Measurements from ENCODE around the gene TUBGCP3.
"Not testable (repeated sequence)": the region's sequence is repeated elsewhere in the genome, so short reads cannot be mapped to it uniquely, and the experiment has no call there.

Gene TUBGCP3

DNA sequence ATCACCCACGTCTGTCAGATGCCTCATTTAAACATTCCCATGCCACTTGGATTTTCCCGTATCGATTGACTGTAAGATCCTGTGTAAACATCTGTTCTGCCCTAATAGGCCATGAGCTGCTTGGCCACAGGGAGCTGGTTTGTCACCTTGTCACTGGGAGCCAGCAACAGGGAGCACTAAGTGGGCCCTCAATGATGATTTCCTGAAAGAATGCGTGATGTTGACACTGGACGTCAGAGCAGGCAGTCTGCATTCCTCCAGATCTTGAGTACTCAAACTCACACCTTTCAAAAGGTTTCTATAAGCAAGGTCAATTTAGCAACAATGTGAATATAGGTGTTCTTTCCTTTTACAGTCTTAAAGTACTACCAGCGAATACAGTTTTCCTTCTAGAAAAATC lies 78.8 kb downstream of the TUBGCP3 start:
- no peak for DNase-seq (ENCODE audit: low read depth, low spot score)
- no peak overlapping the region for H3K4me3 ChIP-seq (ENCODE audit: low read length)

- H3K4me3 ChIP-seq (ENCODE audit: low read length), result no peak overlapping the region
- DNase-seq (ENCODE audit: low read depth, low spot score), result no peak
These were observed 81.9 kb downstream of the TUBGCP3 start for GRCh38 chr13:112506046-112506445.

DNA sequence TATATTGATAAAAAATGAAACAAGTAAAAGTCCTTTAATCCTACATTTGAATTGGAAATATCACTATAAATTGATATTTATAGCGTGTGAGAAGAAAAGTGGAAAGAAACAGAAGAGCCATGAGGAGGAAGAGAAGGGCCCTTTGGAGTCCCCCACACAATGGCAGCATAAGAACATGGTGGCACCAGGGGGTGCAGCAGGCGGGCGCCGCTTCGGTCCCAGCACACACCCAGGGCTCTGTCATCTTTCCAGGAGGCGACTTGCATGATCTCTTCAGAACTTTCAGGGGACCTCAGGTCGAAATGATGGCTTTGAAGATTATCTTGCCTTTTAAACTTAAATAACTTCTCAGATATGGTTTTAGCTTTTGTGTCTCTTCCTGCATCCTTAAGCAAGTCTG lies 91.8 kb downstream of the TUBGCP3 start:
- DNase-seq (ENCODE audit: low read depth, low spot score), result no peak
- no peak overlapping the region for H3K4me3 ChIP-seq (ENCODE audit: low read length)

GRCh38 chr13:112495465-112495864 lies 92.5 kb downstream of the TUBGCP3 start:
- H3K4me3 ChIP-seq (ENCODE audit: low read length), result no peak overlapping the region
- DNase-seq (ENCODE audit: low read depth, low spot score), result no peak

DNA sequence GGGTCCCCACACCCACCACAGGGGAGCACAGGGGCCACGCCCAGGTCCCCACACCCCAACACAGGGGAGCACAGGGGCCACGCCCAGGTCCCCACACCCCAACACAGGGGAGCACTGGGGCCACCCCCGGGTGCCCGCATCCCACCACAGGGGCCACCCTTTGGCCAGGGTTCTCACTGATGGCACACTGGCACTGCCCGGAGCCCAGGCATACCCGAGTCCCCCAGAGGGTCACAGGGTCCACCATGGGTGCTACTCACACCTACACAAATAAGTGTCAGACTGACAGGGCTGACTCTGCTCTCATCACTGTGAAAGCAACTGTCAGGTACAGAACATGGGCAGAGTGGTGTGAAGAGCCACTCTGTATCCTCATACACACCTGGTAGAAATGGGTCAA lies 98.8 kb downstream of the TUBGCP3 start:
- DNase-seq (ENCODE audit: low read depth, low spot score), result no peak
- no peak overlapping the region for H3K4me3 ChIP-seq (ENCODE audit: low read length)

- H3K4me3 ChIP-seq (ENCODE audit: low read length); DNase-seq (ENCODE audit: low read depth, low spot score): not testable (repeated sequence)
These were observed 99.5 kb downstream of the TUBGCP3 start for GRCh38 chr13:112488343-112489050.

GRCh38 chr13:112487127-112487517 lies 100.8 kb downstream of the TUBGCP3 start:
- H3K4me3 ChIP-seq (ENCODE audit: low read length), result no peak overlapping the region
- no peak for DNase-seq (ENCODE audit: low read depth, low spot score)

GRCh38 chr13:112486386-112487126 lies 101.4 kb downstream of the TUBGCP3 start:
- no peak overlapping the region for H3K4me3 ChIP-seq (ENCODE audit: low read length)
- DNase-seq (ENCODE audit: low read depth, low spot score), result no peak

- not testable (repeated sequence) for H3K4me3 ChIP-seq (ENCODE audit: low read length); DNase-seq (ENCODE audit: low read depth, low spot score)
These were observed 102.1 kb downstream of the TUBGCP3 start for GRCh38 chr13:112485814-112486213.

DNA sequence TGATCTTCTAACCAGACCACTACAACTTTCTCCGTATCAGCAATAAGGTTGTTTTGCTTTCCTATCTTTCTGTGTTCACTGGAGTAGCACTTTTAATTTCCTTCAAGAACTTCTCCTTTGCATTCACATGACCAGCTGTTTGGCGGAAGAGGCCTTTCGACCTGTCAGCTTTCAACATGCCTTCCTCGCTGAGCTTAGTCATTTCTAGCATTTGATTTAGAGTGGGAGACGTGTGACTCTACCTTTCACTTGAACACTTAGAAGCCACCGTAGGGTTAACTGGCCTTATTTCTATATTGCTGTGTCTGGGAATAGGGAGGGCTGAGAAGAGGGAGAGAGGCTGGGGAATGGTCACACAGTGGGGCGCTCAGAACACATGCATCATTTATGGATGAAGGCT lies 104.7 kb downstream of the TUBGCP3 start:
- H3K4me3 ChIP-seq (ENCODE audit: low read length), result no peak overlapping the region
- no peak for DNase-seq (ENCODE audit: low read depth, low spot score)

- DNase-seq (ENCODE audit: low read depth, low spot score), result no peak
- no peak overlapping the region for H3K4me3 ChIP-seq (ENCODE audit: low read length)
These were observed 106.5 kb downstream of the TUBGCP3 start for GRCh38 chr13:112481458-112481857.

DNA sequence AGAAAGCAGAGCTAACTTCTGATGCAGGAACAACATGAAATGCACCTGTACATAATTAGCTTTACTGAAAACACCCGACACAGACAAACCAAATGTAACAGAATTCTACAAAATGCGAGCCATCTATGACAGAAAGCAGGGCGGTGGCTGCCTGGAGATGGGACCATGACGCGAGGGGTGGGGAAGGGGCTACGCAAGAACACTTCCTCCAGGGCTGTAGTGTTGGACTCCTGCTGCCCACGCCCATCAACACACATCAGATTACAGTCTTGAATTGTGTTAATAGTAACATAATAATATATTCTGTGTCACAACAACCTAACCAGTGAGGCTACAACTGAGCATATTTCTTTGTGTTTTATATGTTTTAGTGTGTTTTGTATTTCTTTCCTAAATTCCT lies 108.6 kb downstream of the TUBGCP3 start:
- no peak for DNase-seq (ENCODE audit: low read depth, low spot score)
- no peak overlapping the region for H3K4me3 ChIP-seq (ENCODE audit: low read length)

GRCh38 chr13:112477070-112477619 lies 110.8 kb downstream of the TUBGCP3 start:
- H3K4me3 ChIP-seq (ENCODE audit: low read length), result no peak overlapping the region
- DNase-seq (ENCODE audit: low read depth, low spot score), result no peak

GRCh38 chr13:112475889-112476288 lies 112.1 kb downstream of the TUBGCP3 start:
- DNase-seq (ENCODE audit: low read depth, low spot score), result no peak

DNA sequence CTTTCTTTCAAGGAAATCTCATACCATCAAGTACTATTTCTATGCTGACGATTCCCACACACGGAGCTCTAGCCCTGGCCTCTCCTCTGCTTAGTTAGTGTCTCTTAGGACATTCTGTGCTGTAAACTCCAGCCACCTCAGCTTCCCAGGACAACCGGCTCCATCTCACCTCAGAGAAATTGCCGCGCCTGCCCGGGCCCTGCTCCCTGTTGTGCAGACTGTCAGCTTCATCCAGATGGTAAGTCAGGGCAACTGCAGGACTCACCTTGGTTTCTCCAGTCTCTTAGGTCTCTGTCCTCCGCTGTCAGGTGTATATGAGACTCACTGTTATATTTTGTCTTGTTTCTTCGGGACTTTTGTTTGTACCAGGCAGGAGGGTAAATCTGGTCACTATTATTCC lies 113.1 kb downstream of the TUBGCP3 start:
- no peak overlapping the region for H3K4me3 ChIP-seq (ENCODE audit: low read length)
- no peak for DNase-seq (ENCODE audit: low read depth, low spot score)

More at GRCh38 chr13:112475889-112476288, 112.1 kb downstream of the TUBGCP3 start:
- no peak overlapping the region for H3K4me3 ChIP-seq (ENCODE audit: low read length)

DNA sequence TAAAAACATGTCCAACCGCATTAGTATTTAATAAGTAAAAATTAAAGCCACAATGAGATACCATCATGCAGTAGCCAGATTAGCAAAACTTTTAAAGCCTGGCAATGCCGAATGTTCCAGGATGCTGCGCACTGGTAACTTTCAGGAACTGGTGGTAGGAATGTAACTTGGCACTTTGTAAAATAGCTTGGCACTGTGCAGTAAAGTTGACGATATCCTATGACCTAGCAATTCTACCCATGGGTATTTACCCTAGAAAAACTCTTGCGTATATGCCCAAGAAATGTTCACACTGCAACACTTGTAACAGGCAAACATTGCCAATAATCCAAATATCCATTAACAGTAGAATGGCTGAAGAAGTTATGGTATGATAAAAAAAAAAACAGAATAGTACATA lies 114.1 kb downstream of the TUBGCP3 start:
- no peak overlapping the region for H3K4me3 ChIP-seq (ENCODE audit: low read length)
- no peak for DNase-seq (ENCODE audit: low read depth, low spot score)

DNA sequence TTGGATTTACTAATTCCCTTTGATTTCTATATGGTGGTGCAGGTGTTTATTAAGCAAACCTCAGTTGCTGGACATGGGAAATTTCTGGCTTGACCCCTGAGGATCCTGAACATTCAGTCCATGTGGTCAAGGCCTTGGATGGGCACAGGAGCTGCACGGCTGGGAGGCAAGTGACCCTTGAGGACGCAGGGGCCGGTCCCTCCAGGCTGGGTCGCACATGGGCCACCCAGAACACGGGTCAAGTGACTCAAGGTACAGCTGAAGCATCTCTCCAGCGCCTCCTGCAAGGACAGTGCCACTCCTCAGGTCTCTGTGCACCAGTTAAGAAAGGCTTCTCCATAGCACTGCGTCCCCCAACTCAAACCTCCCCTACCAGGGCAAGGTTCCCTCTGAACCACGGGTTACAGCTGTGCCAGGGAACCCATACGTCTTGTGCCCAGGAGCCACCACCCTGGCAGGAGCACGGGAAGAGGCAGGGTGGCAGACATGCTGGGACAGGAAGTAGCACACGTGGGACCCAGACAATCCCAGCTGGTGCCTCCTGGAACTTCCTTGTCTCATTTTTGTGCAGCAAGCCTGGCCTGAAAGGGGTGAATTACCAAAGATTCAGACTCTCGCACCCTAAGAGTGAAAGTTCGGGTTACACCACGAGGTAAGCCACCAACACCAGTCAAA lies 118.7 kb downstream of the TUBGCP3 start:
- DNase-seq (ENCODE audit: low read depth, low spot score), result no peak
- no peak overlapping the region for H3K4me3 ChIP-seq (ENCODE audit: low read length)

- no peak overlapping the region for H3K4me3 ChIP-seq (ENCODE audit: low read length)
- DNase-seq (ENCODE audit: low read depth, low spot score), result no peak
These were observed 119.9 kb downstream of the TUBGCP3 start for GRCh38 chr13:112468069-112468468.

DNA sequence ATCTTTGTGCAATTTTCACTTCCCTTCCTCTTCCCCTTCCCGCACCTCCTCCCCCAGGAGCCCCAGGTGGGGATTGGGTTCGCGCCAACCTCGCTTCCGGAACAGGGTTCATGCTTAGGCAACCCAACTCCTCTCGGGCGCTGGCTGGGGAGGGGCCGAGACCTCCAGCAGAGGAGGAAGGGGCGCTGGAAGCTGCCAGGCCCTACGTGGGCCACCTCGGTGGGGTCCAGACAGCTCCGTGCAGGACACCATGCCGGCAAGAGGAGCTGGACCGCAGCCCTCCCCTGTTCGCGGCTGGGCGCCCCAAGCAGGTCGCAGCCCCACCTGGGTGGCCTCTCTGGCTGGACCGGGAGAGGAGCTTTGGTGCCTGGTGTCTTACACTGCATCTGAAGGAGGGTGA lies 120.7 kb downstream of the TUBGCP3 start:
- no peak overlapping the region for H3K4me3 ChIP-seq (ENCODE audit: low read length)
- DNase-seq (ENCODE audit: low read depth, low spot score), result no peak

Measured in Jurkat, Clone E6-1 (cell line).